SK-N-SH (cell line): Measurements from ENCODE around the gene SLC45A3. TPM values are rescaled to one million over a fixed set of nuclear protein-coding genes. Genes with fewer than 3 reads are reported as not detected.
A peak's percentile ranks its signal among the peaks of the same experiment; 100 is the strongest.

Experiments
- CTCF ChIA-PET: fragments of 300-600, 350-600 bp; formaldehyde crosslinking; extraction: SDS; loops from one replicate; lab custom pipeline; 2021; lab: Yijun Ruan, JAX
- POLR2A ChIA-PET: fragments of 350-600 bp; sonication (Branson Sonifier 250); formaldehyde crosslinking; extraction: SDS; loops from one replicate; lab custom pipeline; 2020; ENCODE audit warnings: antibody characterized with exemption, inconsistent platforms; lab: Yijun Ruan, JAX
- DNase-seq: peaks from one replicate; pipeline ENCODE4 v3.0.0; 2012
- H2AFZ ChIP-seq: fragments of 200-600 bp; sonication (generic); 2 replicates; pipeline ENCODE4 v1.8.1; 2016; ENCODE audit warnings: antibody characterized with exemption, mild to moderate bottlenecking, low read depth
- H3F3A ChIP-seq: fragments of 200-600 bp; sonication (generic); replicated peaks from 2 replicates; pipeline ENCODE3; 2016; ENCODE audit warnings: antibody characterized with exemption, mild to moderate bottlenecking; ENCODE audit not compliant: insufficient read depth
- H3K27ac ChIP-seq, 2 experiments: fragments of 200-500 bp in 1 of 2; fragments of 200-600 bp in 1 of 2; sonication (Bioruptor generic) in 1 of 2; sonication (generic), shearing (Covaris generic) in 1 of 2; 2 replicates each; pipeline versions ENCODE4 v1.5.1 to v1.6.1; 2014 to 2016; ENCODE audit warnings: low read depth in 2 of 2, inconsistent platforms in 1 of 2, low read length in 1 of 2, mild to moderate bottlenecking in 1 of 2, mixed read lengths in 1 of 2
- H3K27me3 ChIP-seq: fragments of 200-600 bp; sonication (generic), shearing (Covaris generic); 2 replicates; pipeline ENCODE4 v1.6.1; 2016; ENCODE audit warnings: mixed run types; ENCODE audit not compliant: insufficient read depth
- H3K36me3 ChIP-seq, 2 experiments: fragments of 200-500 bp in 1 of 2; fragments of 200-600 bp in 1 of 2; sonication (Bioruptor generic) in 1 of 2; sonication (generic) in 1 of 2; replicated peaks in 1 of 2; 2 replicates each; pipeline versions ENCODE3 to v1.5.1; 2014 to 2016; ENCODE audit warnings: low read length in 1 of 2, mild to moderate bottlenecking in 1 of 2; ENCODE audit not compliant: insufficient read depth in 2 of 2, control insufficient read depth in 1 of 2
- H3K4me1 ChIP-seq, 2 experiments: fragments of 200-500 bp in 1 of 2; fragments of 200-600 bp in 1 of 2; sonication (Bioruptor generic) in 1 of 2; sonication (generic), shearing (Covaris generic) in 1 of 2; 2 replicates each; pipeline versions ENCODE4 v1.5.1 to v1.6.1; 2014 to 2016; ENCODE audit warnings: low read depth in 1 of 2, low read length in 1 of 2, mixed run types in 1 of 2; ENCODE audit not compliant: insufficient read depth in 2 of 2, control insufficient read depth in 1 of 2
- H3K4me2 ChIP-seq: fragments of 200-600 bp; sonication (generic), shearing (Covaris generic); 2 replicates; pipeline ENCODE4 v1.6.1; 2017; ENCODE audit warnings: mixed run types
- H3K4me3 ChIP-seq, 2 experiments: fragments of 200-500 bp in 1 of 2; fragments of 200-600 bp in 1 of 2; sonication (Bioruptor generic) in 1 of 2; sonication (generic), shearing (Covaris generic) in 1 of 2; 2 replicates each; pipeline versions ENCODE4 v1.5.1 to v1.8.1; 2014 to 2016; ENCODE audit warnings: low read depth in 2 of 2, inconsistent platforms in 1 of 2, low read length in 1 of 2, mild to moderate bottlenecking in 1 of 2, mixed read lengths in 1 of 2, moderate library complexity in 1 of 2
- H3K79me2 ChIP-seq: fragments of 200-600 bp; sonication (generic); 2 replicates; pipeline ENCODE4 v1.8.1; 2017; ENCODE audit warnings: mild to moderate bottlenecking; ENCODE audit not compliant: insufficient read depth
- H3K9ac ChIP-seq: fragments of 200-600 bp; sonication (generic); 2 replicates; pipeline ENCODE4 v1.6.1; 2017; ENCODE audit warnings: mixed run types
- H3K9me2 ChIP-seq: fragments of 200-600 bp; sonication (generic); 2 replicates; pipeline ENCODE4 v1.6.1; 2017; ENCODE audit warnings: mixed run types
- H3K9me3 ChIP-seq: fragments of 200-600 bp; sonication (generic); 2 replicates; pipeline ENCODE4 v1.6.1; 2017; ENCODE audit warnings: mixed run types, mild to moderate bottlenecking, moderate library complexity
- H4K20me1 ChIP-seq: fragments of 200-600 bp; sonication (generic); 2 replicates; pipeline ENCODE4 v1.6.1; 2017; ENCODE audit warnings: mild to moderate bottlenecking, mixed run types; ENCODE audit not compliant: insufficient read depth
- CHD2 ChIP-seq: fragments of 150-350 bp; IDR thresholded peaks from 2 replicates; pipeline ENCODE4 v1.6.1; 2018; ENCODE audit warnings: low read length; ENCODE audit not compliant: partially characterized antibody
- GABPA ChIP-seq: IDR thresholded peaks from 2 replicates; pipeline ENCODE4 v1.4.0; 2012; ENCODE audit warnings: low read depth, mild to moderate bottlenecking
- JUND ChIP-seq: IDR thresholded peaks from 2 replicates; pipeline ENCODE4 v1.4.0; 2012
- POLR2AphosphoS5 ChIP-seq: IDR thresholded peaks from 2 replicates; pipeline ENCODE4 v1.6.1; 2012; ENCODE audit warnings: low read depth, low read length
- RCOR1 ChIP-seq: fragments of 150-350 bp; IDR thresholded peaks from 2 replicates; pipeline ENCODE4 v1.6.1; 2017; ENCODE audit warnings: antibody characterized with exemption, low read length
- USF1 ChIP-seq: IDR thresholded peaks from 2 replicates; pipeline ENCODE4 v1.4.0; 2012; ENCODE audit warnings: low read depth, borderline replicate concordance
- WGBS: methylation state at CpG from one replicate; pipeline ENCODE4 v1.1.6; 2017; ENCODE audit warnings: low lambda C conversion rate; 5-methylcytosine and 5-hydroxymethylcytosine counted together
- polyA plus RNA-seq, 3 experiments: library from polyadenylated mRNA; depleted of rRNA; stranded (reverse); fragments of >200 nt; gene quantifications; 2 replicates each; pipeline ENCODE4 v1.2.3, GENCODE V29; 2012
- TF ChIP-seq, protein P1 (sequence below): IDR thresholded peaks from 2 replicates; pipeline ENCODE4 v1.6.1; 2012; ENCODE audit warnings: mild to moderate bottlenecking, low read depth, low read length, moderate library complexity
- TF ChIP-seq, protein P2 (sequence below): IDR thresholded peaks from 2 replicates; pipeline ENCODE4 v1.4.0; 2012; ENCODE audit warnings: low read depth, borderline replicate concordance
- TF ChIP-seq, protein P3 (sequence below): fragments of 150-350 bp; IDR thresholded peaks from 2 replicates; pipeline ENCODE4 v1.6.1; 2016; ENCODE audit warnings: mild to moderate bottlenecking, low read depth, low read length

The SLC45A3 gene
- polyA plus RNA-seq, 1 of the 3 experiments (the other 2 are of a cell fraction): 4.6 TPM

DNA sequence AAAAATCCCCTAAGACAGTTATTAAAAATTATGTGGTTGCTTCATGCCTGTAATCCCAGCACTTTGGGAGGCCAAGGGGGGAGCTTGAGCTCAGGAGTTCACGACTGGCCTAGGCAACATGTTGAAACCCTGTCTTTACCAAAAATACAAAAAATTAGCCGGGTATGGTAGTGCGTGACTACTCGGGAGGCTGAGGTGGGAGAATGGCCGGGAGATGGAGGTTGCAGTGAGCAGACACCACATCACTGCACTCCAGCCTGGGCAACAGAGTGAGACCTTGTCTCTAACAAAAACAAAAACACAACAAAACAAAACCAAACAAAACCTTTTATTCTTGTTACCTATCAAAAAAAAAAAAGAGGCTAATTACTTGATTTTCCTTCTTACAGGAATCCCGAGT, 50.6 kb downstream of the SLC45A3 start:
- H4K20me1 ChIP-seq: no peaks in the 10 kb centered on the region
- peak overlapping the region; percentile 87 for H3K4me2 ChIP-seq
- no peak for DNase-seq
- peak overlapping the region; percentile 85 for H3K9ac ChIP-seq
- peaks cover 13% of the 10 kb centered on the region for H3F3A ChIP-seq
- H3K9me2 ChIP-seq: no peaks in the 10 kb centered on the region
- H3K36me3 ChIP-seq: peaks cover 5 to 7% of the 10 kb centered on the region in 2 experiments
- TF ChIP-seq CHD2 (no peak), USF1 (no peak), RCOR1 (no peak)
- H3K4me1 ChIP-seq: peaks cover 0 to 9% of the 10 kb centered on the region in 2 experiments; a peak in 2 of 4 replicates
- H3K27ac ChIP-seq: peak overlapping the region in 1 of 2 experiments; percentile 95; a peak in 3 of 4 replicates
- no peaks in the 10 kb centered on the region for H3K27me3 ChIP-seq
- peaks cover 64% of the 10 kb centered on the region for H3K79me2 ChIP-seq
- CTCF ChIA-PET: interaction anchor here (1.4 to 7.5 kb wide), 4 partner anchors 27 to 348 kb away, joined by 4 to 94 read pairs (median 5); no protein-coding TSS in a partner anchor
- WGBS: 89% methylated on average over 6 of the region's 6 CpGs
- peak overlapping the region in 1 of 2 experiments; percentile 83; a peak in 2 of 4 replicates for H3K4me3 ChIP-seq
- POLR2A ChIA-PET: interaction anchor here (0.9 kb wide), 1 partner anchor 29 kb away, joined by 4 read pairs; no protein-coding TSS in a partner anchor
- no peaks in the 10 kb centered on the region for H3K9me3 ChIP-seq
- no peak overlapping the region for H2AFZ ChIP-seq

DNA sequence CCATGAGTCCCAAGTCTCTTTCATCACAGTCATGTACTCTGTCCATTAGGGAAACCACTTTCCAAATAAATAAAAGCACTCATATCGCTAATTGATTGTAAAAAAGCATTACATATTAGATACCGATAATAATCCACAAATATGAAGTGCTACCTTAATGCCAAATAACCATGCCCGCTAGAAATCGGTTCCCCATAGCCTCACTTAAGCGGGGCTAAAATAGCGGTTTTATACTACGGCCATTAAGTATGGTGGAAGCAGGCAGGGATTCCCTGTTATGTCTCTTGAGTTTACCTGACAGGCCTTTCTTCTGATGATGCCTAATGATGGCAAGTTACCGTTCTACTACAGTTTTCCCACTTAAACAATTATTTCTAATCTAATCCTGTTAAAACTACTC, 52.4 kb downstream of the SLC45A3 start:
- H3K36me3 ChIP-seq: peaks cover 5 to 7% of the 10 kb centered on the region in 2 experiments
- CTCF ChIA-PET: interaction anchor here (1.4 to 7.5 kb wide), 3 partner anchors 29 to 82 kb away, joined by 3 to 94 read pairs (median 6); no protein-coding TSS in a partner anchor
- 88% methylated on average over 8 of the region's 8 CpGs for WGBS

More for the DNA sequence above, 52.4 kb downstream of the SLC45A3 start:
- Histone ChIP-seq H3K27ac (no peak overlapping the region), H3K4me1 (peaks cover 0 to 14% of the 10 kb centered on the region in 2 experiments; a peak in 2 of 4 replicates), H3K9me3 (no peaks in the 10 kb centered on the region), H3F3A (peaks cover 13% of the 10 kb centered on the region), H4K20me1 (no peaks in the 10 kb centered on the region), H3K79me2 (peaks cover 81% of the 10 kb centered on the region), H2AFZ (no peak overlapping the region), H3K9ac (no peak overlapping the region), H3K4me2 (no peak overlapping the region), H3K9me2 (no peaks in the 10 kb centered on the region), H3K27me3 (no peaks in the 10 kb centered on the region), H3K4me3 (no peak overlapping the region)
- POLR2A ChIA-PET: no interaction called here
- DNase-seq: no peak
- TF ChIP-seq, protein P1, sequence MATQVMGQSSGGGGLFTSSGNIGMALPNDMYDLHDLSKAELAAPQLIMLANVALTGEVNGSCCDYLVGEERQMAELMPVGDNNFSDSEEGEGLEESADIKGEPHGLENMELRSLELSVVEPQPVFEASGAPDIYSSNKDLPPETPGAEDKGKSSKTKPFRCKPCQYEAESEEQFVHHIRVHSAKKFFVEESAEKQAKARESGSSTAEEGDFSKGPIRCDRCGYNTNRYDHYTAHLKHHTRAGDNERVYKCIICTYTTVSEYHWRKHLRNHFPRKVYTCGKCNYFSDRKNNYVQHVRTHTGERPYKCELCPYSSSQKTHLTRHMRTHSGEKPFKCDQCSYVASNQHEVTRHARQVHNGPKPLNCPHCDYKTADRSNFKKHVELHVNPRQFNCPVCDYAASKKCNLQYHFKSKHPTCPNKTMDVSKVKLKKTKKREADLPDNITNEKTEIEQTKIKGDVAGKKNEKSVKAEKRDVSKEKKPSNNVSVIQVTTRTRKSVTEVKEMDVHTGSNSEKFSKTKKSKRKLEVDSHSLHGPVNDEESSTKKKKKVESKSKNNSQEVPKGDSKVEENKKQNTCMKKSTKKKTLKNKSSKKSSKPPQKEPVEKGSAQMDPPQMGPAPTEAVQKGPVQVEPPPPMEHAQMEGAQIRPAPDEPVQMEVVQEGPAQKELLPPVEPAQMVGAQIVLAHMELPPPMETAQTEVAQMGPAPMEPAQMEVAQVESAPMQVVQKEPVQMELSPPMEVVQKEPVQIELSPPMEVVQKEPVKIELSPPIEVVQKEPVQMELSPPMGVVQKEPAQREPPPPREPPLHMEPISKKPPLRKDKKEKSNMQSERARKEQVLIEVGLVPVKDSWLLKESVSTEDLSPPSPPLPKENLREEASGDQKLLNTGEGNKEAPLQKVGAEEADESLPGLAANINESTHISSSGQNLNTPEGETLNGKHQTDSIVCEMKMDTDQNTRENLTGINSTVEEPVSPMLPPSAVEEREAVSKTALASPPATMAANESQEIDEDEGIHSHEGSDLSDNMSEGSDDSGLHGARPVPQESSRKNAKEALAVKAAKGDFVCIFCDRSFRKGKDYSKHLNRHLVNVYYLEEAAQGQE: no peak
- TF ChIP-seq, protein P2, sequence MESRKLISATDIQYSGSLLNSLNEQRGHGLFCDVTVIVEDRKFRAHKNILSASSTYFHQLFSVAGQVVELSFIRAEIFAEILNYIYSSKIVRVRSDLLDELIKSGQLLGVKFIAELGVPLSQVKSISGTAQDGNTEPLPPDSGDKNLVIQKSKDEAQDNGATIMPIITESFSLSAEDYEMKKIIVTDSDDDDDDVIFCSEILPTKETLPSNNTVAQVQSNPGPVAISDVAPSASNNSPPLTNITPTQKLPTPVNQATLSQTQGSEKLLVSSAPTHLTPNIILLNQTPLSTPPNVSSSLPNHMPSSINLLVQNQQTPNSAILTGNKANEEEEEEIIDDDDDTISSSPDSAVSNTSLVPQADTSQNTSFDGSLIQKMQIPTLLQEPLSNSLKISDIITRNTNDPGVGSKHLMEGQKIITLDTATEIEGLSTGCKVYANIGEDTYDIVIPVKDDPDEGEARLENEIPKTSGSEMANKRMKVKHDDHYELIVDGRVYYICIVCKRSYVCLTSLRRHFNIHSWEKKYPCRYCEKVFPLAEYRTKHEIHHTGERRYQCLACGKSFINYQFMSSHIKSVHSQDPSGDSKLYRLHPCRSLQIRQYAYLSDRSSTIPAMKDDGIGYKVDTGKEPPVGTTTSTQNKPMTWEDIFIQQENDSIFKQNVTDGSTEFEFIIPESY: no peak
- TF ChIP-seq JUND (no peak), USF1 (no peak), GABPA (no peak), POLR2AphosphoS5 (no peak)
- TF ChIP-seq, protein P3, sequence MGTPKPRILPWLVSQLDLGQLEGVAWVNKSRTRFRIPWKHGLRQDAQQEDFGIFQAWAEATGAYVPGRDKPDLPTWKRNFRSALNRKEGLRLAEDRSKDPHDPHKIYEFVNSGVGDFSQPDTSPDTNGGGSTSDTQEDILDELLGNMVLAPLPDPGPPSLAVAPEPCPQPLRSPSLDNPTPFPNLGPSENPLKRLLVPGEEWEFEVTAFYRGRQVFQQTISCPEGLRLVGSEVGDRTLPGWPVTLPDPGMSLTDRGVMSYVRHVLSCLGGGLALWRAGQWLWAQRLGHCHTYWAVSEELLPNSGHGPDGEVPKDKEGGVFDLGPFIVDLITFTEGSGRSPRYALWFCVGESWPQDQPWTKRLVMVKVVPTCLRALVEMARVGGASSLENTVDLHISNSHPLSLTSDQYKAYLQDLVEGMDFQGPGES: no peak
